Motor neuron (in vitro differentiated cells): Measurements from ENCODE around the gene CCDC172. TPM values are rescaled to one million over a fixed set of nuclear protein-coding genes. Genes with fewer than 3 reads are reported as not detected.
"Not testable (repeated sequence)": the region's sequence is repeated elsewhere in the genome, so short reads cannot be mapped to it uniquely, and the experiment has no call there.

Experiments used
- ATAC-seq, 8 experiments: fragments of 200-7000 bp; cut with Tn5 transposase; replicated peaks in 6 of 8; 2 replicates each; pipeline ENCODE4 v1.8.0; 2021; ENCODE audit warnings: mild to moderate bottlenecking in 8 of 8, moderate library complexity in 8 of 8
- H3K27ac ChIP-seq, 2 donors: fragments of 250-450 bp; sonication (Bioruptor Pico); 2 replicates each; pipeline ENCODE4 v1.9.0; 2021; ENCODE audit warnings: antibody characterized with exemption in 2 of 2, mild to moderate bottlenecking in 2 of 2, moderate library complexity in 1 of 2
- H3K4me1 ChIP-seq, 2 donors: fragments of 250-450 bp; sonication (Bioruptor Pico); replicated peaks in 1 of 2; 2 replicates each; pipeline ENCODE4 v1.6.1; 2021; ENCODE audit warnings: antibody characterized with exemption in 2 of 2, mild to moderate bottlenecking in 2 of 2, moderate library complexity in 1 of 2
- H3K4me3 ChIP-seq, 5 donors: fragments of 250-450 bp; sonication (Bioruptor Pico); 2 replicates each; pipeline ENCODE4 v1.9.0; 2021; ENCODE audit warnings: antibody characterized with exemption in 5 of 5, mild to moderate bottlenecking in 5 of 5, moderate library complexity in 4 of 5
- WGBS, 10 experiments: fragments of 450-650 bp; shearing (Covaris generic); methylation state at CpG; one replicate each; pipeline ENCODE4 v1.0.0; 2022; 5-methylcytosine and 5-hydroxymethylcytosine counted together
- in situ Hi-C, 9 experiments: fragments of 400-800 bp; cut with MboI; loops; one replicate each; pipeline ENCODE4 v1.15.0; 2021; ENCODE audit warnings: low sequenced_read_pairs in 9 of 9, low pct_unique_long_range_greater_than_20kb in 2 of 9; ENCODE audit not compliant: unreplicated experiment in 9 of 9
- total RNA-seq, 8 experiments: library from RNA; unstranded; fragments of 300-600 nt; gene quantifications; 2 replicates each; pipeline versions ENCODE4 v1.2.3 to v1.2.4, GENCODE V29; 2022

CCDC172 gene
- total RNA-seq, 8 experiments from 2014 or later: 0.21 to 0.33 TPM; not detected in 6

DNA sequence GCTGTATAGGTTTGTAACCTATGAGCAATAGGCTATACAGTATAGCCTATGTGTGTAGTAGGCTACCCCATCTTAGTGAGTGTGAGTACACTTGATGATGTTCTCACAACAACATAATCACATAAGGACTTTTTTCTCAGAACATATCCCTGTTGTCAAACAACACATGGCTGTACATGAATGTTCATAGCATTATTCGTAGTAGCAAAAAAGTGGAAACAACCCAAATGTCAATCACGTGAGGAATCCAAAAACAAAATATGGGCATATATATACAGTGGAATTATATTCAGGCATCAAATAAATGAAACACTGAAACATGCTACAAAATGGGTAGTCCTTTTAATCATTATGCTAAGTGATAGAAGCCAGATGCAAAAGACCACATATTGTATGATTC is 31.1 kb downstream of the CCDC172 start:
- in situ Hi-C loops: no loop called here
- Histone ChIP-seq H3K4me3 (no peak overlapping the region), H3K27ac (no peak overlapping the region), H3K4me1 (no peaks in the 10 kb centered on the region)
- WGBS, 10 experiments: 6 to 100% (median 77%) methylated on average over 1 to 2 of the region's 2 CpGs; no CpG with 5 or more reads in 2 of the 10 experiments
- no peak for ATAC-seq

DNA sequence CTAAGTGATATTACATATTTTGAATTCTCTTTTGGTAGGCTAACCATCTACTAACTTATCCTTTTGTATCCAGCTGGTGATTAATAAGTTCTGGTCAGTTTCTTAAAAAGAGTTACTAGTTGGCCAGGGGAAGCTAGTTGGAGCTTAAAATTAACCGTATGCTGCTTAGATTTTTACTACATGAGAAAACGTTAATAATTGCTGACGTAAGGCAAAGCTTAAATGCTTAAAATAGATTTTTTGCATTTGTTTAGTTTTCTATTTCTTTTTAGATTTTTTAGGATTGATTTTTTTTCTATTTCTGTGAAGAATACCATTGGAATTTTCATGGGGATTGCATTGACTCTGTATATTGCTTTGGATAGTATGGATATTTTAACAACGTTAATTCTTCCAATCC is 32.6 kb downstream of the CCDC172 start:
- no peaks in the 10 kb centered on the region for H3K4me1 ChIP-seq
- no peak overlapping the region for H3K27ac ChIP-seq
- H3K4me3 ChIP-seq: no peak overlapping the region
- in situ Hi-C loops: no loop called here
- 30 to 100% (median 90%) methylated on average over 1 to 4 of the region's 4 CpGs for WGBS, 10 experiments
- ATAC-seq: no peak

DNA sequence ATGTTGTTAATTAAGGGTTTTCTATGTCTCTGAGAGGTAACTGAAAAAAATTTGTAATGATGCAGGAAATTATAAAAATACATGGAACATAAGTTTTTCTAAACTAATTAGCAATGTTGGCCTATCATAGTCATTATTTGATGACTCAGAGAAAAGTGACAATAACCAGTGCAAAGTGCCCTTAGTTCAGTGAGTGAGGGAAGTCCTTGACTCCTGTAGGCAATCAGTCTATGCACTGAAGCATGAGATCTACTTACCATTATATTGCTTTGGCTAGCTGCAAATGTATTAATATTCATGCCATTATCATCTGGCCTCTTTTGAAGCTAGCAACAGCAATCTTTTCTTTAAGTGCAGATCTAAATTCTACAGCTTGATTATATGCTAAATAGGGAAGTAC is 40.6 kb downstream of the CCDC172 start:
- no peak overlapping the region for H3K27ac ChIP-seq
- in situ Hi-C loops: no loop called here
- peak in 5 of 8 experiments; percentile 15 to 70 (median 64) for ATAC-seq
- H3K4me1 ChIP-seq: peaks cover 0 to 6% of the 10 kb centered on the region in 2 donors
- no peak overlapping the region for H3K4me3 ChIP-seq

DNA sequence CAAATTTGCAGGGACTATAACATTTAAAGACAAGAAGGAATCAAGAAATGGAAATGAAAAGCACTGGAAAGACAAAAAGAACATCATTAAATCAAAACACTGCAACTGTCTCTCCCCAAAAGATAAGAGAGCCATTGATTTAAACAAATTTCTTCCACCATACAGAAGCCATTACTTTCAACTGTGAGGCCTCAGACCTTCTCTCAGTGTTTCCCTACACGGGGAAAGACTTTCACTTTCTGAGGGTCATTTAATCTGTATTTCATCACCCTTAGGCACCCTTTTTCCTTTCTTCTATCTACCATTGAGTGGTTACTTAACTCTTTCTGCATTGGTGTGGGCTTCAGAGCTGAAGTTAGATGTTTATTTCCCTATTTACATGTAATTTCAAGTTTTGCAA is 47.5 kb downstream of the CCDC172 start:
- no peak for ATAC-seq
- in situ Hi-C loops: no loop called here
- Histone ChIP-seq H3K4me1 (no peaks in the 10 kb centered on the region), H3K27ac (no peak overlapping the region), H3K4me3 (no peak overlapping the region)
- 0 to 50% (median 21%) methylated on average over 1 of the region's 1 CpG for WGBS, 10 experiments

DNA sequence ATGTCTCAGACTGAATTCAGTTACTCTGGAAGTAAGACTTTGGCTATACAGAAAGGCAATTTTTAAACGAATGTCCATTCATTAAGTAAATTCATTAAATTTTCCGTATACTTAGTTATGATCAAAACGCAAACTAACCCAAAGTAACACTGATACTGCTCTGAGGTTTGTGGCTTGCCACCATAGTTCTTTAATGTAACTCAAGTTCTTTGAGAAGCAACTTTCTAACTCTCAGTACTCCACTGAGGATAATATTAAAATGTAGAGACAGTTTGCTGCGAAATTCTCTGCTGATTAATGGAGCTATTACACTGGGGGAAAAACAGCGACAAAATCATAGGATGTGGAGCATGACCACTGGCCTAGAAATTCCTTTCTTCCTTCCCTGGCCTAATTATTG is 58.0 kb downstream of the CCDC172 start:
- Histone ChIP-seq H3K4me1 (peaks cover 0 to 23% of the 10 kb centered on the region in 2 donors), H3K27ac (no peak overlapping the region), H3K4me3 (no peak overlapping the region)
- WGBS, 10 experiments: 60 to 96% (median 87%) methylated on average over 2 to 5 of the region's 5 CpGs; no CpG with 5 or more reads in 1 of the 10 experiments
- in situ Hi-C loops: no loop called here
- ATAC-seq: no peak

DNA sequence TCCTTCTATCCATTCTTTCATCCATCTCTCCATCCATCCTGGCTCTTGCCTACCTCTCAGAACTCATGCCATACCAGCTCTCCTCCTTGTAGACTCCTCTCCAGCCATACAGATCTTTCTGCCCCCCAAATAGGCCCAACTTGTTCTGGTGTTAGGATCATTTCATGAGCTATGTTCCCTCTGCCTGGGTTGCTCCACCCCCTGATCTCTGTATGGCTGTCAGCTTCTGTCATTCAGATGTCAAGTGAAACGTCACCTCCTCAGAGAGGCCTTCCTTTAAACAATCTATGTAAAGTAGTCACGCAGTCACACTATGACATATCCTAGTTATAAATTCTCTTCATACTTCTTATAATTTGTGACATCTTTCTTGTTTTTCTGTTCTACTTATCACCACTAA is 61.1 kb downstream of the CCDC172 start:
- in situ Hi-C loops: no loop called here
- Histone ChIP-seq H3K4me3 (no peak overlapping the region), H3K4me1 (peaks cover 0 to 23% of the 10 kb centered on the region in 2 donors), H3K27ac (no peak overlapping the region)
- no peak for ATAC-seq
- WGBS, 10 experiments: 50 to 100% (median 90%) methylated on average over 1 to 2 of the region's 2 CpGs; no CpG with 5 or more reads in 2 of the 10 experiments

DNA sequence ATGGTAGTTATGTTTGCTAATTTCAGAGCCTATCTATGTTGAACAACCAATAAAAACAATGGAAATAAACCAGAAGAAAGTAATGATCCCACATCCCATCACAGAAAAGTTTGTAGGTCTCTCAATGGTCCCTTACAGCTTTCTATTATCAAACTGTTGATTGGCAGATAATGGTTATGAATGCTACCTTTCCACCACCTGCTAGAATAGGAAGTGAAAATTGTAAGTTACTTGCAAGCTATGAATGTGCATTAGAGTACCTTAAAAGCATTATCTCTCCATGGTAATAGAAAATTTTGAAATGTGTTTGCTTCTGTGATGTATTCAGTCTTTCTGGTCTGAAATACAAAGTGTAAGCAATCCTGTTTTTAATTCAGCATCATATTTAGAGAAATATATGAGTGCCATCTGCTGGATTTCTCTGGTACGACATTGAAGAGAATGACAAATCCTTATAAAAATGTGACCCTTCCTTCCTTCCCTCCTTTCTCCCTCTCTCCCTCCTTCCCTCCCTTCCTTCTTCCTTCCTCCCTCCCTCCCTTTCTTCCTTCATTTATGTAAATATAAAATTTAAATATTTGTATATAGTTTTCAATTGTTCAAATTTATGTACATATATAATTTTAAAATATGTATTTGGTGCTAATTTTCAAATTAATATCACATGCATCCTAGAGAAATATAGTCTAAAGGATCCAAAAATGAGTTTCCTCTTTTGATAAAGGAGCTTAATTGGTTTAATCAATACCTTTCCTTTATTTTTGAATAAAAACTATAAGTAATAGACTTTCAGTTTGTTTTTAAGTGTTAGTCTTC is 62.0 kb downstream of the CCDC172 start:
- no peak overlapping the region for H3K4me3 ChIP-seq
- no peak overlapping the region for H3K27ac ChIP-seq
- 0% methylated on average over 1 of the region's 1 CpG; no CpG with 5 or more reads in 4 of the 10 experiments for WGBS, 10 experiments
- peak in 1 of 8 experiments; percentile 30 for ATAC-seq
- H3K4me1 ChIP-seq: peaks cover 0 to 23% of the 10 kb centered on the region in 2 donors
- in situ Hi-C loops: no loop called here

DNA sequence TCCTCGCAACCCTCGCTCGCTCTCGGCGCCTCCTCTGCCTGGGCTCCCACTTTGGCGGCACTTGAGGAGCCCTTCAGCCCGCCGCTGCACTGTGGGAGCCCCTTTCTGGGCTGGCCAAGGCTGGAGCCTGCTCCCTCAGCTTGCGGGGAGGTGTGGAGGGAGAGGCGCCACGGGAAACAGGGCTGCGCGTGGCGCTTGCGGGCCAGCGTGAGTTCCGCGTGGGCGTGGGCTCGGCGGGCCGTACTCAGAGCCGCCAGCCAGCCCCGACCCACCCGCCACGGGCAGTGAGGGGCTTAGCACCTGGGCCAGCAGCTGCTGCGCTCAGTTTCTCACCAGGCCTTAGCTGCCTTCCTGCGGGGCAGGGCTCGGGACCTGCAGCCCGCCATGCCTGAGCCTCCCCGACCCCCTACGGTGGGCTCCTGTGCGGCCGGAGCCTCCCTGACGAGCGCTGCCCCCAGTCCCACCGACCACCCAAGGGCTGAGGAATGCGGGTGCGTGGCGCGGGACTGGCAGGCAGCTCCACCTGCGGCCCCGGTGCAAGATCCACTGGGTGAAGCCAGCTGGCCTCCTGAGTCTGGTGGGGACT is 69.1 kb downstream of the CCDC172 start:
- WGBS, 10 experiments: 93 to 100% (median 97%) methylated on average over 3 to 5 of the region's 43 CpGs; no CpG with 5 or more reads in 6 of the 10 experiments
- H3K4me3 ChIP-seq, in situ Hi-C loops, H3K27ac ChIP-seq, H3K4me1 ChIP-seq, ATAC-seq: not testable (repeated sequence)

DNA sequence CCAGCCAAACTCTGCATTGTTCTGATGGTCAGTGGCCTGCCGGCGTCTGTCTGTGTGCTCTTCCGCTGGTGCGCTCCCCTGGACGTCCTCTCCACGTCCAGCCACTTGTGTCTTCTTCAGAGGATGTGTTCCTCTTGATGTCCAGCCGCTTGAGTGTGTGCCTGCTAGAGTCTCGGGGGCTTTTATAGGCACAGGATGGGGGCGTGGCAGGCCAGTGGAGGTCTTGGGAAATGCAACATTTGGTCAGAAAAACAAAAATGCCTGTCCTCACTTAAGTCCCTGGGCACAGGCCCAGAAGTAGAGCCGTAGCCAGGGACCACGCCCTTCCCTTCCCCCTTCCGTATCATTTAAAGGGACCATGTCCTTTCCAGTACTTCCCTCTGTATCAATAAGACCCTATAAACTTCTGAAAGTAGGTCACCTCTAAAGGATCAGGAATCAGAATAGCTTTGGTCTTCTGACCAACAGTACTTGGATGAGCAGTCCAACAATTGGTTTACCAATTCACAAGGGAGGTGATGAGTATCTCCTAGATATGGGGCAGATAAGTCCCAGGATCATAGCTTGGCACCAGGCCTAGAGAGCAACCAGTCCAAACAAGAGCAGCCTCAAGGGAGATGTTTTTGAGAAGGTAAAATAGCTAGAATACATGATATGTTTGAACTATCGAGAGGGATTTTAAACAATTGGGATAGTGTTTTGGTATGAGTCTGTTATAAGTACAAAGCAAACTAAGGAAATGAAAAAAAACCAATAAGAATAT is 71.2 kb downstream of the CCDC172 start:
- H3K4me3 ChIP-seq: no peak overlapping the region
- no peak overlapping the region for H3K27ac ChIP-seq
- in situ Hi-C loops: no loop called here
- 4 to 100% (median 76%) methylated on average over 1 to 10 of the region's 13 CpGs; no CpG with 5 or more reads in 1 of the 10 experiments for WGBS, 10 experiments
- no peaks in the 10 kb centered on the region for H3K4me1 ChIP-seq
- no peak for ATAC-seq

DNA sequence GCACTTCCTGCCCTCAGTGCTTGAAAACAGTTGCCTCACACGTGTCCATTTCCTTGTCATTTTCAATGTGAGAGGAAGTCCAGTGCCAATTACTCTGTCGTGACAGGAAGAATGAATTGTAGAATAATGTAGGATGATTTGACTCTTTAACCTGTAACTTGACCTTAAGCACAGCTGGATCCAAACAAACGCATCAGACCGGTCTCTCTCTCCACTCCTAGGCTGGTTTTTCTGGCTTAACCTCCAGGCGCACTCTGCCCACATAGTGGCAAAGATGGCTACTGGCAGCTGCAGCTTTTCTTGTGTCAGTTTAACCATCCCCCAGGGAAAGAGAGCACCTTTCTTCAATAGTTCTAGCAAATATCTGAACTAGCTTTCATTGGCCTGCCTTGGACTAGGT is 74.0 kb downstream of the CCDC172 start:
- ATAC-seq: no peak
- Histone ChIP-seq H3K4me3 (no peak overlapping the region), H3K27ac (no peak overlapping the region), H3K4me1 (no peaks in the 10 kb centered on the region)
- WGBS, 10 experiments: 0 to 80% (median 56%) methylated on average over 1 to 4 of the region's 5 CpGs; no CpG with 5 or more reads in 1 of the 10 experiments
- in situ Hi-C loops: no loop called here

DNA sequence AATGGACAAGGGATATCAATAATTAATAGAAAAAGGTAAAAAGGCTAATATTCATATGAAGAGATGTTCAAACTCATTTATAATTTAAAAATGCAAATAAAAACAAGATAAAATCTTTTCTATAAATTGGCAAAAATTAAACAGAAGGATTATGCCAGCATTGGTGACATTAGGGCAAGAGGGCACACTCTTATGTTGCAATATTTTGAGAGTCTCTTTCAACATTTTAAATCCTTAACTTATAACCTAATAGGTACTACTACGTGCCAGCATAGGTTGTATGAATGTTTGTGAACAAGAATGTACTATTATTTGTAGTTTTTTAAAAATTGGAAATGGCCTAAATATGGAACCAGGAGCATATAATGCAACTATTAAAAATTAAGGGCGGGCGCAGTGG is 78.6 kb downstream of the CCDC172 start:
- no peak for ATAC-seq
- WGBS, 10 experiments: 14 to 100% (median 90%) methylated on average over 1 to 3 of the region's 3 CpGs; no CpG with 5 or more reads in 1 of the 10 experiments
- no peak overlapping the region for H3K27ac ChIP-seq
- in situ Hi-C loops: no loop called here
- no peak overlapping the region for H3K4me3 ChIP-seq
- no peaks in the 10 kb centered on the region for H3K4me1 ChIP-seq

DNA sequence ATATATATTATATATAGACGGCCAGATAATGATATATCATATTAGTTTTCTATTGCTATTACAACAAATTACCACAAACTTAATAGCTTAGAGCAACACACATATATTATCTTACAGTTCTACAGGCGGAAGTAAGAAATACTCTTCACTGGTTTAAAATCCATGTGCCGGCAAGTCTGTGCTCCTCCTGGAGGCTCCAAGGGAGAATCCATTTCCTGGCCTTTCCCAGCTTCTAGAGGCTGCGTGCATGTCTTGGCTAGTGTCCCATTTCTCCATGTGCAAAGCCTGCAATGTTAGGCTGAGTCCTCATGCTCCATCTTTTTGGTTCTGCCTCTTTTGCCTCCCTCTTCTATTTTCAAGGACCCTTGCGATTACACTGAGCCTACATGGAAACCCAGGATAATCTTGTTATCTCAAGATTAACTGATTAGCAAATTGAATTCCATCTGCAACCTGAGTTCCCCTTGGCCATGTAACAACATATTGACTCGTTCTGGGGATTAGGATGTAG is 79.5 kb downstream of the CCDC172 start:
- in situ Hi-C loops: no loop called here
- no peak overlapping the region for H3K27ac ChIP-seq
- H3K4me3 ChIP-seq: no peak overlapping the region
- H3K4me1 ChIP-seq: peaks cover 0 to 2% of the 10 kb centered on the region in 2 donors
- ATAC-seq: no peak
- WGBS, 10 experiments: 0 to 98% (median 91%) methylated on average over 1 to 6 of the region's 6 CpGs; no CpG with 5 or more reads in 1 of the 10 experiments

DNA sequence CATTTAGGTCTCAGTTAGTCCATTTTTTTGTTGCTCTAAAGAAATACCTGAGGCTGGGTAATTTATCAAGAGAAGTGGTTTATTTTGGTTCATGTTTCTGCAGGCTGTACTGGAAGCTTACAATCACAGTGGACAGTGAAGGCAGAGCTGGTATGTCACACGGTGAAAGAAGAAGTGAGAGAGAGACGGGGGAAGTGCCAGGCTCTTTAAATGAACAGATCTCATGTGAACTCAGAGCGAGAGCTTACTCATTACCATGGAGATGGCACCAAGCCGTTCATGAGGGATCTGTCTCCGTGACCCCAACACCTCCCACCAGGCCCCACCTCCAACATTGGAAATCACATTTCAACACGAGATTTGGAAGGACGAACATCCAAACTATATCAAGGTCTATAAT is 84.5 kb downstream of the CCDC172 start:
- ATAC-seq: peak in 5 of 8 experiments; percentile 53 to 79 (median 61)
- in situ Hi-C loops: no loop called here
- peaks cover 2 to 3% of the 10 kb centered on the region in 2 donors for H3K4me1 ChIP-seq
- no peak overlapping the region for H3K4me3 ChIP-seq
- 15 to 80% (median 26%) methylated on average over 1 to 5 of the region's 7 CpGs; no CpG with 5 or more reads in 1 of the 10 experiments for WGBS, 10 experiments
- H3K27ac ChIP-seq: no peak overlapping the region
